Activated T-helper 1 cell treated with anti-CD3 and anti-CD28 coated beads, Interleukin-12 subunit alpha, Interleukin-12 subunit beta, Interleukin-2, Interleukin-4 antibody, amounts not matched to agents 30 ng/mL and 10 ng/mL and 1 ng/mL, durations not matched to agents 14 hours and 24 hours and 36 hours (primary cell): ENCODE data around the gene SRD5A3. TPM values are rescaled to one million over a fixed set of nuclear protein-coding genes. Genes with fewer than 3 reads are reported as not detected.
"Not testable (repeated sequence)": the region's sequence is repeated elsewhere in the genome, so short reads cannot be mapped to it uniquely, and the experiment has no call there.

Experiments
- DNase-seq: peaks from one replicate; pipeline ENCODE4 v3.0.0; 2021; ENCODE audit warnings: low spot score
- H3K27ac Mint-ChIP-seq: one replicate; pipeline ENCODE4 v1.8.0; 2021; ENCODE audit warnings: mild to moderate bottlenecking, mixed read lengths
- H3K27me3 Mint-ChIP-seq: one replicate; pipeline ENCODE4 v1.8.0; 2022; ENCODE audit warnings: mild to moderate bottlenecking, moderate library complexity, mixed read lengths; ENCODE audit not compliant: insufficient read depth
- H3K36me3 Mint-ChIP-seq: one replicate; pipeline ENCODE4 v1.8.0; 2021; ENCODE audit warnings: low read depth, mixed read lengths
- H3K4me1 Mint-ChIP-seq: one replicate; pipeline ENCODE4 v1.8.0; 2021; ENCODE audit warnings: low read depth, mixed read lengths
- H3K4me3 Mint-ChIP-seq: one replicate; pipeline ENCODE4 v1.8.0; 2021; ENCODE audit warnings: mild to moderate bottlenecking, moderate library complexity, mixed read lengths
- H3K9me3 Mint-ChIP-seq: one replicate; pipeline ENCODE4 v1.8.0; 2021; ENCODE audit warnings: mixed read lengths
- intact Hi-C: fragments of 100-400 bp; cut with micrococcal nuclease; formaldehyde crosslinking; loops from one replicate; pipeline ENCODE4 v1.15.1; 2024
- total RNA-seq: library from RNA; stranded (reverse); gene quantifications from 2 replicates; pipeline ENCODE4 v1.2.3, GENCODE V29; 2022

The SRD5A3 gene
- total RNA-seq, 1 donor from 2014 or later: 33.2 TPM

DNA sequence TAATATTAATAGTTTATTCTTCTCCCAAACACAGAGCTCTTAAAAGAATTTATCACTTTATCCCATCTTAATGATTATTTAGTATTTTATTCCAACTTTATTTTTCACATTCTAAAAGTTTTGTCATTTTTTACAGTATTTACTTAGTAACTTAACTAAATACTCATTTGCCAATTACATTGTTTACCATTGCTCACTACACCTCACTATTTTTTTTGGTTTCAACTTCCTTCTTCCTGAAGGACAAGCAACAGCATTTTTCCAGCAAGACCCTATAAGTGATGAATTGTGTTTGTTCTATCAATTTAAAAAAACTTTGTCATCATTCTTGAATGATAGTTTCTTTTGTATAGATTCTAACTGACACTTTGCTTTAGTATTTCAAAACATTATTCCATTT is 19.4 kb upstream of the SRD5A3 start:
- DNase-seq: no peak
- intact Hi-C loops: no loop called here
- Mint-ChIP-seq H3K27me3 (no peaks in the 10 kb centered on the region), H3K4me1 (peaks cover 13% of the 10 kb centered on the region), H3K27ac (no peak overlapping the region), H3K36me3 (no peaks in the 10 kb centered on the region), H3K4me3 (no peak overlapping the region), H3K9me3 (peaks cover 13% of the 10 kb centered on the region)

DNA sequence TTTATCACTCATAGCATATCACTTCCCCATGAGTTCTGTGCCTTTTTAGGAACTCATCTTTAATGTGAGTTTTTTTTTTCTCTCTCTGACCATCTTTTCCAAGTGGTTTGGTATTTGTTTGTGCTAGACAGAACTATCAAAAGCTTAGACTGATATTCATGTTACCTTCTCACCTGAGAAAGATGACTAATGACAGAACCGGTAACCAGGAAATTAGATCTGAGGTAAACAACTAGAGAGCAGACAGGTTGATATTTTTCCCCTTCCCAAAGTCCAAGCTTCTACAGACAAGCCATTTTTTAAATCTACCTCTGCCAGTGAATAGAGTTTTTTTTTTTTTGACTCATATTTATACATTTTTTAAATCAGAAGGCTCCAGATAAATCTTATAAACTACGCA is 17.0 kb upstream of the SRD5A3 start:
- H3K36me3 Mint-ChIP-seq: no peaks in the 10 kb centered on the region
- H3K4me3 Mint-ChIP-seq: no peak overlapping the region
- intact Hi-C loops: no loop called here
- DNase-seq: no peak
- H3K27ac Mint-ChIP-seq: no peak overlapping the region
- H3K9me3 Mint-ChIP-seq: peaks cover 13% of the 10 kb centered on the region
- H3K4me1 Mint-ChIP-seq: peaks cover 13% of the 10 kb centered on the region
- no peaks in the 10 kb centered on the region for H3K27me3 Mint-ChIP-seq

DNA sequence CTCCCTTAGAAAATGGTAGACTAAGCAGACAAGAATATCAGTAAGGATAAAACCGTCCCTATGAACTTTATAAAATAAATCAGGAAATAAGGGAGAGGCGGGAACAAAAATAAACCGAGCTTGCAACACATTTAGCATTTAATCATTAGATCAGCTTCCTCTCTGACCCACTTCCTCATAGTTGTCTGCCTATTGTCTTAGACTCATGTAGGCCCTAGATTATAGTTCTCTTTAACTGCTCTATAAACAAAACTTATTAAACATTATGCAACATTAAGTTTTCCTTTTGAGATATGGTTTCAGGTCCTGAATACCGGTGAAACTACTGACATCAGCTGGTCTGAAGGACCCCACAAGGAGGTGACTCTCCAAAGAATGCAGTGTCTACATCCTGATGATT is 15.8 kb upstream of the SRD5A3 start:
- Mint-ChIP-seq H3K27me3 (no peaks in the 10 kb centered on the region), H3K4me3 (no peak overlapping the region)
- intact Hi-C loops: no loop called here

DNA sequence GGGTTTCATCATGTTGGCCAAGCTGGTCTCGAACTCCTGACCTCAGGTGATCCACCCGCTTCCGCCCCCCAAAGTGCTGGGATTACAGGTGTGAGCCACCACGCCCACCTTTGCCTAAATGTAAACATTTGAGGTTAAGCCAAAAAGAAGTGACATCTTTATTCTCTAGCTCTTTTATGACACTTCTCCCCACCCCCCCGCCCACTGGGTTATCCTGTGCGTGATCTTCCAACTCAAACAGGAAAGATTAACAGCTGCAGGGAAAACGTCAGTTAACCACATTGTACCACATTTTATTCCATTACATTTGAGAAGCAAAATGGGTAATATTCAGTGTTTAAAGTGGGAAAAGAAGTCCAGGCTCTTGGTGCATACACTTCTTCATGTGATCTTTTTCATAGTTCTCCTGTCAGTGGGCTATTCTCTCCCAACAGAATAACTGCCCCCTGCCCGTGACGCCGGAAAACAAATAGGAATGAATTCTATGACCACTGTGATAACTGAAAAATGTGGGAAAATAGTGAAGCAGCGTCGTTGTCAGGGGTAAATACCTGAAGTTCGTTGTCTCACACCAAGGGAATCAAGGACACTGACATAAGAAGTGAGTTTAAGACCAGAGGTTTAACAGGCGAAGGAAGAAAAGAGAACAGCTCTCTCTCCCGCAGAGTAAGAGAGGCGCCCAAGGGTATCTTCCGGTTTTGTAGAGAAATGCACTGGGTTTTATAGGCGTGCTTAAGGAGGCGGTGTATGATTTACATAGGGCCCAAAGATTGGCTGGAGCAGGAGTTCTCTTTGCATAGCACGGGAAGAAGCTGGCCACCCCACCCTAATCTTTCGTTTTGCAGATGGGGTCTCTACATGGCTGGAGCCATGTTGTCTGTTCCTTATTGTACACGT is 9.7 kb upstream of the SRD5A3 start:
- no peak overlapping the region for H3K4me3 Mint-ChIP-seq
- no peaks in the 10 kb centered on the region for H3K27me3 Mint-ChIP-seq
- no peak for DNase-seq
- peaks cover 13% of the 10 kb centered on the region for H3K9me3 Mint-ChIP-seq
- H3K4me1 Mint-ChIP-seq: peaks cover 24% of the 10 kb centered on the region
- H3K36me3 Mint-ChIP-seq: peaks cover 2% of the 10 kb centered on the region
- H3K27ac Mint-ChIP-seq: peak overlapping the region; percentile 47
- intact Hi-C loops: loop anchor here (1.0 to 2.0 kb wide), 2 partner anchors 9 to 18 kb away; no protein-coding TSS in a partner anchor

More for the DNA sequence above, 15.8 kb upstream of the SRD5A3 start:
- Mint-ChIP-seq H3K27ac (no peak overlapping the region), H3K9me3 (peaks cover 13% of the 10 kb centered on the region), H3K4me1 (peaks cover 9% of the 10 kb centered on the region), H3K36me3 (no peaks in the 10 kb centered on the region)
- no peak for DNase-seq

DNA sequence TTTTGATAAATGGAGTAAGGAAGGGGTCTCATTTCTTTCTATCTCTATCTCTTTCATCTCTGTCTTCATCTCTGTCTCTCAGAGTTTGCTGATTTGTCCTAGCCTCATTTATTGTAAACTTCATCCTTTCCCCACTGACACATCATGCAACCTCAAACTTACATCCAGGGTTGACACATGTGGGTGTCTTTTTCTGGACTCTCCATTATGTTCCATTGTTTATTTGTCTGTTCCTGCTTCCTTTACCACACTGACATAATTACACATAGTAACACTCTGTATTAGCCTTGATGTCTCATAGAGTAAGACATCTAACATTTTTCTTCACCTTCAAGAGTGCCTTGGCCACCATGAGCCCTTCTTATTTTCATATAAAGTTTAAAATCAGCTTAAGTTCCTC is 8.1 kb upstream of the SRD5A3 start:
- intact Hi-C loops: loop anchor here (2.0 kb wide), 1 partner anchor 19 kb away; no protein-coding TSS in a partner anchor
- H3K27ac Mint-ChIP-seq: peak overlapping the region; percentile 84
- DNase-seq: no peak
- no peak overlapping the region for H3K4me3 Mint-ChIP-seq
- peaks cover 2% of the 10 kb centered on the region for H3K36me3 Mint-ChIP-seq
- peaks cover 13% of the 10 kb centered on the region for H3K9me3 Mint-ChIP-seq
- H3K27me3 Mint-ChIP-seq: no peaks in the 10 kb centered on the region
- H3K4me1 Mint-ChIP-seq: peaks cover 24% of the 10 kb centered on the region

DNA sequence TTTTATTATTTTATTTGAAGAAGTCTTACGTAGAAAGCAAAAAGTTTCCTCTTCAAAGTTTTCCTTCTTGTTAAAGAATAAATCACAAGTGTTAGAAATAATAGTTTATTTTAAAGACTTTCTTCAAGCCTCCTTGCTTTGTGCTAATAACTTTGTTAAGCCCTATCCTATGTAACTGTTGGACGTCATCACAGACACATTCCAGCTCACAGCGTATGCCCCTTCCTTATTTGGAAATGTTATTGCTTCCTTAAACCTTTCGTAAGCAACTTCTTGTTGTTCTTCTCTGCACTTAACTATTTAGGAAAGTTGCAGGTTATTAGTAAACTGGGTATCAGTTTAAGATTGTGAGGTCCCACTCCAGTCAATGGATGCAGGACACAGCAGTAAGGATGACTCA is 7.6 kb upstream of the SRD5A3 start:
- no peak for DNase-seq
- Mint-ChIP-seq H3K9me3 (peaks cover 13% of the 10 kb centered on the region), H3K4me1 (peaks cover 24% of the 10 kb centered on the region), H3K27me3 (no peaks in the 10 kb centered on the region), H3K27ac (no peak overlapping the region), H3K36me3 (peaks cover 2% of the 10 kb centered on the region), H3K4me3 (no peak overlapping the region)
- intact Hi-C loops: no loop called here

DNA sequence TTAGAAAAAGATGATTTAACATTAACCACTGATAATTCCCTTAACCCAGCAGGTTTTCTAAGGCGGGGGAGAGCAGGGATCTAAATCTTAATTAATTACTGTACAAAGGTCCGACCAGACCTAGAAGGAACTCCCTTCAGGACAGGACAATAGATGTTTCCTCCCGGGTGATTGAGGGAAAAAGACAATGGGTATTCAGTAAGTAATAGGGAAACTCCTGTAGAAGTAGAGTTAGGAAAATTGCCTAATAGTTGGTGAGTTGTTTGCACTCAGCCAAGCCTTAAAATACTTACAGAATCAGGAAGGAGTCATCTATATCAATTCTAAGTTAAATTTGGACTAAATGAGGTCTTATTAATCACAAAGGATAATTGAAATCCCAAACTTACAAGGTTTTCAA is 5.8 kb upstream of the SRD5A3 start:
- H3K4me1 Mint-ChIP-seq: peaks cover 34% of the 10 kb centered on the region
- intact Hi-C loops: loop anchor here (10.0 kb wide), 2 partner anchors 395 to 1275 kb away; partner anchors contain the start of gene CHIC2
- no peaks in the 10 kb centered on the region for H3K27me3 Mint-ChIP-seq
- H3K4me3 Mint-ChIP-seq: no peak overlapping the region
- no peak overlapping the region for H3K27ac Mint-ChIP-seq
- peaks cover 2% of the 10 kb centered on the region for H3K36me3 Mint-ChIP-seq
- H3K9me3 Mint-ChIP-seq: peaks cover 13% of the 10 kb centered on the region
- no peak for DNase-seq

DNA sequence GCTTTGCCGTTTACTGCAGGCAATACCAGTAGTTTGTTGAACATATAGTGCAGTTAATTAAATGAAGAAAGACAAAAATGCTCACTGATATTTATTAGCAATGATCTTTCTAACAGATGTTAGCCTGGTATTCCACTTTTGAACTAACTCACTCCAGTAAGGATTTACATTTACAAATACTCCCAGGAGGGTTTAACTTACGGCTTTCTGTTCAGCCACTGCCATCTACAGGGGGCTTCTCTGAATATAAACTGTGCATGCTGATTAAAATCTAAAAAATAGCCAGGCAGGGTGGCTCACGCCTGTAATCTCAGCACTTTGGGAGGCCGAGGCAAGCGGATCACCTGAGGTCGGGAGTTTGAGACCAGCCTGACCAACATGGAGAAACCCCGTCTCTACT is 2.2 kb upstream of the SRD5A3 start:
- no peaks in the 10 kb centered on the region for H3K27me3 Mint-ChIP-seq
- peaks cover 2% of the 10 kb centered on the region for H3K36me3 Mint-ChIP-seq
- peaks cover 36% of the 10 kb centered on the region for H3K4me1 Mint-ChIP-seq
- H3K27ac Mint-ChIP-seq: no peak overlapping the region
- H3K9me3 Mint-ChIP-seq: peaks cover 3% of the 10 kb centered on the region
- intact Hi-C loops: loop anchor here (10.0 kb wide), 2 partner anchors 391 to 1279 kb away; partner anchors contain the start of gene CHIC2
- DNase-seq: no peak
- H3K4me3 Mint-ChIP-seq: no peak overlapping the region

DNA sequence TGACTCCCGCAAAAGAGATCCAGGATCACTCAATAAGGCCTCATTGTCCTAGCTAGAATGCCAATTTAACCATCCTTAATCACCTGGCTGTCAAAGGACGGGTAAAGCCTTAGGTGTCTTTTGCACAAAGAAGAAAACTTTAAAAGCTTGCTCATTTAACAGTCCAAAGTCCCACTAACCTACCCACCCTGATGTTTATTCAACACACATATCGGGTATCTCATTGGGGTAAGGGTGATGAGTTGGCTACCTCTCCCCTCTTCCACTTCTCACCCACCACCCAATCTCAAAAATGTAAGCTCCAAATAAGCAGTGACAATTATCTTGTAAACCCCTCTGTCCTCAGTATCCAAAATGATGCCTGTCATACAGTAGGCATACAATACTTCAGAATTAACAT is 988 bp upstream of the SRD5A3 start:
- peaks cover 3% of the 10 kb centered on the region for H3K9me3 Mint-ChIP-seq
- DNase-seq: no peak
- peaks cover 2% of the 10 kb centered on the region for H3K36me3 Mint-ChIP-seq
- H3K27me3 Mint-ChIP-seq: no peaks in the 10 kb centered on the region
- peak overlapping the region; percentile 9 for H3K27ac Mint-ChIP-seq
- H3K4me1 Mint-ChIP-seq: peaks cover 36% of the 10 kb centered on the region
- intact Hi-C loops: loop anchor here (1.0 to 10.0 kb wide), 5 partner anchors 9 to 1280 kb away; partner anchors contain the start of genes CEP135, CHIC2, PAICS and PPAT
- no peak overlapping the region for H3K4me3 Mint-ChIP-seq

DNA sequence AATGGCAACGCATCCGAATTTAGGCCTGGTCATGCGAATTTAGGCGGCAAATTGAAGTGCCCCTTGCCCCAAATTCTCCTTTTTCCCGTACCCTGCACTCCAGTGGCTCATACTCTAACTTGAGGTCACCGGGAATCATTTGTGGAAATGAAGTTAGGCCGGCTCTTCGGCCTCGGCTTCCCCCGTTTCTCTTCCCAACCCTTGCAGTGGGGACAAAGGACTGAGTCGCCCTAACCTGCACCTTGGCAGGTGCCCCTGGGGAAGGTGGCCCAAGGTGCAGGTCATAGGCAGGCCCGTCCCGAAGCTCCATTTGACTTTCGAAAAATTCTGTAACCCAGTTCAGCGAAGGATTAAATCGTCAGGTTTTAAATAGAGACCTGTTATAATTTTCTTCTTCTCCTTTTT is 811 bp downstream of the SRD5A3 start:
- Mint-ChIP-seq H3K9me3 (no peaks in the 10 kb centered on the region), H3K36me3 (peaks cover 2% of the 10 kb centered on the region), H3K4me3 (peak overlapping the region; percentile 89), H3K27me3 (no peaks in the 10 kb centered on the region), H3K4me1 (peaks cover 36% of the 10 kb centered on the region), H3K27ac (peak overlapping the region; percentile 79)
- intact Hi-C loops: loop anchor here (1.0 to 10.0 kb wide), 10 partner anchors 11 to 1282 kb away; partner anchors contain the start of genes CEP135, CHIC2, EXOC1 and PAICS
- DNase-seq: no peak

DNA sequence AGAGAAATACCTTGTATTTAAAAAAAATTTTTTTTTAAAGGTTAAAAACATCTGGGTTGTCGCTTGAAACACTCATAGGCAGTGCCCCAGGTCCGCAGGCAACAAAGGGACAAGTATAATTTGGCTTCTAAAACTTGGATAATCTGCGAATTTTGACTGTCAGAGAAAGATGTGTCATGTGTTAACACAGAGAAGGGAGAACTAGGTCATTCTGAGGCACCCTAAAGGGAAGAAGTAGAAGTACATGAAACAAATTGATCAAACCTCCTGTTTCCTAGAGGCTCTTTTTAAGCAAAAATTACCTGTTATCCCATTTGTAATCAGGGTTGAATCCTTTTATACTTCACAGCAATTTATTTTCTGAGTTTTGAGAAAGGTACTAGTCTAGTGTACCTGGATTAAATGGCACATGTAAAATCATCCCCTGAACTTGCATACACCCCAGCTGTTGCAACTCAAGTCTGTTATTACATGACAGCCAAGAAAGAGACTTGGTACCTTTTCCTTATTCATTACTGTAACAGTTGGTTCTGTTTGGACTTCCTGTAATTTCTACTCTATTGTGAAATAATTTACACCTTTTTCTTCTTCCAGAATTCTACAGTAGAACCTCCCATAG is 1.7 kb downstream of the SRD5A3 start:
- H3K9me3 Mint-ChIP-seq: no peaks in the 10 kb centered on the region
- peaks cover 10% of the 10 kb centered on the region for H3K36me3 Mint-ChIP-seq
- intact Hi-C loops: loop anchor here (1.0 to 10.0 kb wide), 7 partner anchors 11 to 1283 kb away; partner anchors contain the start of genes CEP135, CHIC2, PAICS and PPAT
- H3K27me3 Mint-ChIP-seq: no peaks in the 10 kb centered on the region
- peaks cover 42% of the 10 kb centered on the region for H3K4me1 Mint-ChIP-seq
- no peak for DNase-seq
- H3K4me3 Mint-ChIP-seq: peak overlapping the region; percentile 89
- H3K27ac Mint-ChIP-seq: no peak overlapping the region

DNA sequence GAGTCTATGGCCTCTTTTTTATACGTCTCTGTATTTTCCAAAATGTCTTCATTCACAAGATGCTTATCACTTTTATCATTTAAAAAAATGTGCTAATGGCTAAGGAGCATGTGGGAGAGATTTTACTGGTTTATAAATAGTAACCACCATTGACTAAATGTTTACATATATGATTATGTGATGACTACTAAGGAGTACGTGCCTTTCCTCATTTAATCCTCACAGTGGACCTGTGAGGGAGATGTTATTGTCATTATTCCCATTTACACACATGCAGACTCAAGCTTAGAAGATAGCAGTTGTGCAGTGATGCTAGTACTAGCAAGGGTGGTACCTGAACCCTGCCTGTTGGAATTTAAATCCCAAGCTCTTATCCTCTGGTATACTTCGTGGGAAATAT is 2.4 kb downstream of the SRD5A3 start:
- H3K36me3 Mint-ChIP-seq: peaks cover 14% of the 10 kb centered on the region
- peaks cover 42% of the 10 kb centered on the region for H3K4me1 Mint-ChIP-seq
- H3K27me3 Mint-ChIP-seq: no peaks in the 10 kb centered on the region
- H3K9me3 Mint-ChIP-seq: no peaks in the 10 kb centered on the region
- peak overlapping the region; percentile 89 for H3K4me3 Mint-ChIP-seq
- DNase-seq: no peak
- intact Hi-C loops: loop anchor here (5.0 to 10.0 kb wide), 4 partner anchors 386 to 1284 kb away; partner anchors contain the start of genes CEP135, CHIC2, PAICS and PPAT
- no peak overlapping the region for H3K27ac Mint-ChIP-seq

DNA sequence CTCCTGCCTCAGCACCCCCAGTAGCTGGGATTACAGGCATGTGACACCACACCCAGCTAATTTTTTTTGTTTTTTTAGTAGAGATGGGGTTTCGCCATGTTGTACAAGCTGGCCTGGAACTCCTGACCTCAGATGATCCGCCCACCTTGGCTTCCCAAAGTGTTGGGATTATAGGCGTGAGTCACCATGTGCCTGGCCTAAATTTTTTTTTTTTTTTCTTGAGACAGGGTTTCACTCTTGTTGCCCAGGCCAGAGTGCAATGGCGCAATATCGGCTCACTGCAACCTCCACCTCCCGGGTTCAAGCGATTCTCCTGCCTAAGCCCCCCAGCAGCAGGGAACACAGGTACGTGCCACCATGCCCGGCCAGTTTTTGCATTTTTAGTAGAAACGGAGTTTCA is 4.8 kb downstream of the SRD5A3 start:
- intact Hi-C loops, DNase-seq, H3K27ac Mint-ChIP-seq, H3K9me3 Mint-ChIP-seq, H3K4me3 Mint-ChIP-seq, H3K27me3 Mint-ChIP-seq: not testable (repeated sequence)
- Mint-ChIP-seq H3K4me1 (peaks cover 26% of the 10 kb centered on the region), H3K36me3 (peaks cover 21% of the 10 kb centered on the region)
